B cell (primary cell): ENCODE measurements around the gene BAZ2B. TPM values are rescaled to one million over a fixed set of nuclear protein-coding genes. Genes with fewer than 3 reads are reported as not detected.
"Not testable (repeated sequence)": the region's sequence is repeated elsewhere in the genome, so short reads cannot be mapped to it uniquely, and the experiment has no call there.

Experiments used
- ATAC-seq: fragments of 200-7000 bp; cut with Tn5 transposase; one replicate; pipeline ENCODE4 v1.10.0; 2021; ENCODE audit warnings: low read depth, mild to moderate bottlenecking, moderate number of reproducible peaks, moderate library complexity
- CTCF ChIA-PET: fragments of 350-600 bp; sonication (Branson Sonifier 250); formaldehyde crosslinking; loops from one replicate; lab custom pipeline; 2021; ENCODE audit warnings: antibody characterized with exemption, inconsistent platforms; lab: Charles Lee
- POLR2A ChIA-PET: fragments of 350-600 bp; sonication (Branson Sonifier 250); formaldehyde crosslinking; loops from one replicate; lab custom pipeline; 2021; ENCODE audit warnings: antibody characterized with exemption; lab: Charles Lee
- DNase-seq: peaks from one replicate; pipeline ENCODE4 v3.0.0; 2013
- H2AFZ ChIP-seq: 2 replicates; pipeline ENCODE4 v1.6.1; 2012; ENCODE audit warnings: mild to moderate bottlenecking, low read depth, low read length; ENCODE audit not compliant: insufficient read depth, poor library complexity, severe bottlenecking
- H3K27ac ChIP-seq, 2 donors: 1 replicate in 1 of 2; 2 replicates in 1 of 2; pipeline ENCODE4 v1.5.1; 2012 to 2013; ENCODE audit warnings: low read length in 2 of 2, mild to moderate bottlenecking in 2 of 2, moderate library complexity in 1 of 2
- H3K27me3 ChIP-seq, 4 experiments: fragments of 200-600 bp in 1 of 4; sonication (generic) in 1 of 4; replicated peaks in 1 of 4; 1 replicate in 2 of 4; 2 replicates in 2 of 4; pipeline versions ENCODE4 v1.6.1 to v1.7.0; 2013 to 2016; ENCODE audit warnings: low read length in 3 of 4, mild to moderate bottlenecking in 2 of 4, mixed read lengths in 1 of 4, moderate library complexity in 1 of 4; ENCODE audit not compliant: insufficient read depth in 4 of 4, control insufficient read depth in 3 of 4; ENCODE audit errors: control extremely low read depth in 1 of 4
- H3K36me3 ChIP-seq, 2 experiments: replicated peaks in 1 of 2; 1 replicate in 1 of 2; 2 replicates in 1 of 2; pipeline versions ENCODE4 v1.6.1 to v1.7.1; 2013; ENCODE audit warnings: low read length in 1 of 2; ENCODE audit not compliant: insufficient read depth in 2 of 2, control insufficient read depth in 1 of 2; ENCODE audit errors: control extremely low read depth in 1 of 2, extremely low read depth in 1 of 2
- H3K4me1 ChIP-seq, 2 donors: fragments of 200-600 bp in 1 of 2; sonication (generic) in 1 of 2; 1 replicate in 1 of 2; 2 replicates in 1 of 2; pipeline versions ENCODE4 v1.5.1 to v1.6.1; 2013 to 2017; ENCODE audit warnings: low read length in 2 of 2; ENCODE audit not compliant: control insufficient read depth in 2 of 2, insufficient read depth in 2 of 2
- H3K4me2 ChIP-seq: replicated peaks from 2 replicates; pipeline ENCODE3; 2012; ENCODE audit warnings: mild to moderate bottlenecking, low read depth, low read length; ENCODE audit not compliant: poor library complexity, severe bottlenecking
- H3K4me3 ChIP-seq, 5 experiments: fragments of 200-600 bp in 1 of 5; sonication (generic) in 1 of 5; 1 replicate in 3 of 5; 2 replicates in 2 of 5; pipeline versions ENCODE4 v1.5.1 to v1.7.0; 2011 to 2016; ENCODE audit warnings: low read length in 4 of 5, mild to moderate bottlenecking in 4 of 5, low read depth in 2 of 5, control low read depth in 1 of 5, moderate library complexity in 1 of 5; ENCODE audit not compliant: insufficient read depth in 1 of 5; ENCODE audit errors: control extremely low read depth in 1 of 5, extremely low read depth in 1 of 5
- H3K79me2 ChIP-seq: fragments of 200-600 bp; sonication (generic); one replicate; pipeline ENCODE4 v1.6.0; 2016; ENCODE audit warnings: low read length; ENCODE audit not compliant: control insufficient read depth, insufficient read depth
- H3K9ac ChIP-seq: fragments of 200-600 bp; sonication (generic); 2 replicates; pipeline ENCODE4 v1.6.1; 2017; ENCODE audit warnings: mild to moderate bottlenecking, low read length, moderate library complexity
- H3K9me3 ChIP-seq, 3 donors: one replicate each; pipeline versions ENCODE4 v1.6.1 to v1.7.1; 2013; ENCODE audit warnings: low read length in 2 of 3; ENCODE audit not compliant: control insufficient read depth in 2 of 3, insufficient read depth in 1 of 3; ENCODE audit errors: control extremely low read depth in 1 of 3
- H4K20me1 ChIP-seq: 2 replicates; pipeline ENCODE4 v1.6.0; 2012; ENCODE audit warnings: mild to moderate bottlenecking, low read length; ENCODE audit not compliant: insufficient read depth, control insufficient read depth, poor library complexity, severe bottlenecking
- H3K27ac Mint-ChIP-seq: one replicate; pipeline ENCODE4 v1.8.0; 2021; ENCODE audit warnings: mixed read lengths
- H3K27me3 Mint-ChIP-seq: one replicate; pipeline ENCODE4 v1.8.0; 2021; ENCODE audit warnings: mixed read lengths
- H3K4me1 Mint-ChIP-seq: one replicate; pipeline ENCODE4 v1.8.0; 2021; ENCODE audit warnings: mixed read lengths
- H3K4me3 Mint-ChIP-seq: one replicate; pipeline ENCODE4 v1.8.0; 2021; ENCODE audit warnings: mixed read lengths
- H3K9me3 Mint-ChIP-seq: one replicate; pipeline ENCODE4 v1.8.0; 2022; ENCODE audit warnings: mixed read lengths; ENCODE audit not compliant: insufficient read depth
- CTCF ChIP-seq: fragments of 200-600 bp; IDR thresholded peaks from one replicate; pipeline ENCODE4 v1.8.0; 2022; ENCODE audit warnings: antibody characterized with exemption, mild to moderate bottlenecking
- EZH2 ChIP-seq: IDR thresholded peaks from 2 replicates; pipeline ENCODE4 v1.6.1; 2012; ENCODE audit warnings: borderline replicate concordance, low read depth, mild to moderate bottlenecking, moderate library complexity, low read length; ENCODE audit not compliant: insufficient read depth, poor library complexity, severe bottlenecking
- WGBS: methylation state at CpG from one replicate; pipeline ENCODE4 v1.1.5; 2013; ENCODE audit warnings: missing lambda C conversion rate; ENCODE audit not compliant: insufficient coverage; 5-methylcytosine and 5-hydroxymethylcytosine counted together
- intact Hi-C: fragments of 100-400 bp; cut with micrococcal nuclease; formaldehyde crosslinking; loops from one replicate; pipeline ENCODE4 v1.10.0; 2022
- polyA plus RNA-seq: library from polyadenylated mRNA; depleted of rRNA; stranded (reverse); fragments of >200 nt; gene quantifications from 2 replicates; pipeline ENCODE4 v1.2.3, GENCODE V29; 2012
- total RNA-seq, 2 donors: library from RNA; stranded (reverse); fragments of 120-200 nt in 1 of 2; gene quantifications; 1 replicate in 1 of 2; 2 replicates in 1 of 2; pipeline versions ENCODE4 v1.2.3 to v1.2.4, GENCODE V29; 2013 to 2022

The BAZ2B gene
- total and polyA plus RNA-seq, 2 donors (not counting 1 experiment from before 2014, with no cell fraction given): 8.6 to 42.3 TPM

GRCh38 chr2:159538801-159539200 is 77.5 kb downstream of the BAZ2B start:
- H3K9me3 Mint-ChIP-seq: peaks cover 7% of the 10 kb centered on the region
- POLR2A ChIA-PET: no interaction called here
- no CpG with 5 or more reads among the region's 3 CpGs for WGBS

GRCh38 chr2:159535261-159535660 is 81.1 kb downstream of the BAZ2B start:
- H4K20me1 ChIP-seq, H3K9me3 ChIP-seq, DNase-seq, POLR2A ChIA-PET, H3K9me3 Mint-ChIP-seq, H3K79me2 ChIP-seq, H3K4me1 Mint-ChIP-seq, H3K27ac ChIP-seq, H3K4me1 ChIP-seq, H3K27ac Mint-ChIP-seq, H3K27me3 ChIP-seq, CTCF ChIA-PET, H3K36me3 ChIP-seq, H3K4me2 ChIP-seq, H3K9ac ChIP-seq, H3K4me3 ChIP-seq, H3K4me3 Mint-ChIP-seq, H3K27me3 Mint-ChIP-seq, intact Hi-C loops, H2AFZ ChIP-seq, ATAC-seq: not testable (repeated sequence)
- 94% methylated on average over 2 of the region's 4 CpGs for WGBS

More at GRCh38 chr2:159538801-159539200, 77.5 kb downstream of the BAZ2B start:
- ATAC-seq (no peak), DNase-seq (no peak)
- TF ChIP-seq CTCF (no peak), EZH2 (no peak)
- H3K4me2 ChIP-seq: no peak overlapping the region
- no peaks in the 10 kb centered on the region for H3K4me1 Mint-ChIP-seq
- H3K4me1 ChIP-seq: no peaks in the 10 kb centered on the region
- CTCF ChIA-PET: no interaction called here
- H3K79me2 ChIP-seq: no peaks in the 10 kb centered on the region
- no peak overlapping the region for H2AFZ ChIP-seq
- no peak overlapping the region for H3K4me3 Mint-ChIP-seq
- H3K27me3 ChIP-seq: no peaks in the 10 kb centered on the region
- peaks cover 2% of the 10 kb centered on the region for H3K27me3 Mint-ChIP-seq
- intact Hi-C loops: no loop called here
- no peak overlapping the region for H3K27ac ChIP-seq
- no peak overlapping the region for H3K4me3 ChIP-seq
- H3K27ac Mint-ChIP-seq: no peak overlapping the region
- no peaks in the 10 kb centered on the region for H4K20me1 ChIP-seq
- no peak overlapping the region for H3K9ac ChIP-seq
- H3K36me3 ChIP-seq: peaks cover 0 to 5% of the 10 kb centered on the region in 2 experiments
- H3K9me3 ChIP-seq: peaks cover 0 to 4% (median 2%) of the 10 kb centered on the region in 3 donors
